SKM-1 treated with dmso at 0.1 percent for 144 hours (cell line): Measurements from ENCODE around the gene ODF4.
"Not testable (repeated sequence)": the region's sequence is repeated elsewhere in the genome, so short reads cannot be mapped to it uniquely, and the experiment has no call there.

ENCODE experiments used
- DNase-seq: peaks from one replicate; lab custom pipeline; 2025; ENCODE audit not compliant: unreplicated experiment; lab: John Stamatoyannopoulos, UW

ODF4 gene

DNA sequence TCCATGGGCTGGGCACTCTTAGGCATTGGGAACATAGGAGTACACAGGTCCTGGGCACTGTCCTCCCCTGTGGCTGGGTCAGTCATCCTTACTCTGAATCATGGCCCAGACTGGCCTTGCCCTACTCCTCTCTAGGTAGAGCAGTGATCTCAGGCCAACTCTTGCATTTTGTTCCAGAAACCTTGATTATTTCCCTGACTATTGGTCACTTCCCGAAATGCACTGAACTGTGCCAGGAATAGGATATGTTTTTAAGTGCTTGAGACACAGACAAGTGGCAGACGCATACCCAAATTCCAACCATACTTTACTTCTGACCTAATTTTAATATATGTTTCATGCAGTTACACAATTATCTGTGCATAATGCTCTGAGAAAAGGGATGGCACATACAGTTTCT lies 26.6 kb downstream of the ODF4 start:
- no peak for DNase-seq

DNA sequence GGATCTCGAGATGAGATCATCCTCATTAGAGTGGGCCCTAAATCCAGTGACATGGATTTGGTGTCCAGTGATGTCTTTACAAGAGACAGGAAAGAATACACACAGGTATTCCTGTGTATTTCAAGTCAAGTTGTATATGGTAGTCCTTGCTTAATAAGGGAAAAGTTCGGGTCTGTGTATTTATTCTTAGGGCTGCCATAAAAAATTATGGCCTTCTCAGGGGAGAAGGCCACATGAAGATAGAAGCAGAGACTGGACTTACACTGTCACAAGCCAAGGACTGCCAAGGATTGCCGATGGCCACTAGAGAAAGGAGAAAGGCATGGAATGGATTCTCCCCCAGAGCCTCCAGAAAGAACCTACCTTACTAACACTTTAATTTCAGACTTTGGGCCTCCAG lies 28.6 kb downstream of the ODF4 start:
- DNase-seq = no peak

DNA sequence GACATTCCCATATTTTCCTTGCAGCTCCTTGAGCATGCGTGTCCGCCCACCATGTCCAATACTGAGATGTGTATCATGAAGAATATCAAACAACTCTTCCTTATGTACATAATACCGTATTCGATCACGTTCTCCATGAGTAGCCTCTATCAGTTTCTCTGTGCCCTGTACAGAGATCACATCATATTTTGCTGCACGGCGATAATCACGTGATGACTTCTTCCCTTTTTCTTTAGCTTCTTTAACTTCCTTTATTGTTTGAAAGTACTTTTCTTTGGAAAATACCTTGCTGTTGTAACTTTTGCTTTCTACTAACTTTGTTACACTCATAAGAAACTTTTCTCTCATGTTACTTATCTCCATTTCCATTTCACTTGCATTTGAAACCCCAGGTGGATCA lies 30.3 kb downstream of the ODF4 start:
- DNase-seq = peak; percentile 2

DNA sequence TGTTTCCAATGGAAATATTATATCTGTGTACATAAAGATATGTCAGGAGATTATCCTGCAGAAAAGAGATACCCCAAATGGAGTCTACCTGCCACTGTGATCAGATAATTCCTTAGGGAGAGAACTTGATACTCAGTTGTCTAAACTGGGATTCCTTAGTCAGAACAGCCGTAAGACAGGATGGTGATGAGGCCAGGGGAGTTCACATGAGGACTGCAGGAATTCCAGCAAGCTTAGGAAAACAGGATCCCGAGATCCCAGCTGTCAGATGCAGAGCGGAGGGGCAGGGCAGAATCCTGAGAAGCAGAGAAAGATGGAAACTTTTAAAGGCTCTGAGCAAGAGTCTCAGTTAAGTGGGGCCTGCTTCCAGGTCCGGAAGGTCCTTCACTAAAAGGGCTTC lies 32.1 kb downstream of the ODF4 start:
- DNase-seq = no peak

DNA sequence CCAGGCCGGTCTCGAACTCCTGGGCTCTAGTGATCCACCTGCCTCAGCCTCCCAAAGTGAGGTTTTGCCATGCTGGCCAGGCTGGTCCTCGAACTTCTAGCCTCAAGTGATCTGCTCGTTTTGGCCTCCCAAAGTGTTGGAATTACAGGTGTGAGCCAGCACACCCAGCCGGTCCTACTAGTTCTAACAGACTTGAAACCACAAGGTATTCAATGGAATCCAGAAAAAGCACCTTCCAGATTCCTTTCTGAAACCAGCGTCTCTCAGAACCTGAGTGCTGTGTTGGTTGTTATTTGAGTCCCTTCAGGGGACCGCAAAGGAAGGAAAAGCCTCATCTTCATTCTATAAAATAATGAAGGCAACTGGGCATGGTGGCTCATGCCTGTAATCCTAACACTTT lies 32.8 kb downstream of the ODF4 start:
- no peak for DNase-seq

DNA sequence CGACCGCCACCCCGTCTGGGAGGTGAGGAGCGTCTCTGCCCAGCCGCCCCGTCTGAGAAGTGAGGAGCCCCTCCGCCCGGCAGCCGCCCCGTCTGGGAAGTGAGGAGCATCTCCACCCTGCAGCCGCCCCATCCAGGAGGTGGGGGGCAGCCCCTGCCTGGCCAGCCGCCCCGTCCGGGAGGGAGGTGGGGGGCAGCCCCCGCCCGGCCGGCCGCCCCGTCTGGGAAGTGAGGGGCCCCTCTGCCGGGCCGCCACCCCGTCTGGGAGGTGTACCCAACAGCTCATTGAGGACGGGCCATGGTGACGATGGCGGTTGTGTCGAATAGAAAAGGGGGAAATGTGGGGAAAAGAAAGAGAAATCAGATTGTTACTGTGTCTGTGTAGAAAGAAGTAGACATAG lies 34.2 kb downstream of the ODF4 start:
- DNase-seq = not testable (repeated sequence)

DNA sequence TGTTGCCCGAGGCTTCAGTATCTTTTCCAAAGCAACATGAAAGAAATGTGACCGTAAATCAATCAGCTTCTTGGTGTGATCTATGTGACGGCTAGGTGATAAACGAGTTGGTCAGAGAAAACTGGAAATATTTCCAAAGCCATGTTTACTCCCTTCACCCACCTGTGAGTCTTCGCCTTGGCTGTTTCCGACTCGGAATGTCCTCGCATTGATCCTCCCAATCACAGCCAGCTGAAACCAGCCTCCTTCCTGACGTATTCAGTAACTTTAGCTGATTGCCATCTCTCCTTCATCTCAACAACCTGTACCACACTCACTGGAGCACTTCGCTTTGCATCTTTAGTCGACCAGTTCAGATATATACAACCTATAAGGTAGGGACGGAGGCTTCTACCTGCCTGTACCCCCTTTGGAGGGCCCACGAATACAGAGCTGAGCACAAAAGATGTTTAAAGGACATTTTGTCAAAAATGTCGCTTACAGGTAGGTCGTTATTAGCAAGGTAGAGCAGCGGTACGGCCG lies 36.2 kb downstream of the ODF4 start:
- no peak for DNase-seq

DNA sequence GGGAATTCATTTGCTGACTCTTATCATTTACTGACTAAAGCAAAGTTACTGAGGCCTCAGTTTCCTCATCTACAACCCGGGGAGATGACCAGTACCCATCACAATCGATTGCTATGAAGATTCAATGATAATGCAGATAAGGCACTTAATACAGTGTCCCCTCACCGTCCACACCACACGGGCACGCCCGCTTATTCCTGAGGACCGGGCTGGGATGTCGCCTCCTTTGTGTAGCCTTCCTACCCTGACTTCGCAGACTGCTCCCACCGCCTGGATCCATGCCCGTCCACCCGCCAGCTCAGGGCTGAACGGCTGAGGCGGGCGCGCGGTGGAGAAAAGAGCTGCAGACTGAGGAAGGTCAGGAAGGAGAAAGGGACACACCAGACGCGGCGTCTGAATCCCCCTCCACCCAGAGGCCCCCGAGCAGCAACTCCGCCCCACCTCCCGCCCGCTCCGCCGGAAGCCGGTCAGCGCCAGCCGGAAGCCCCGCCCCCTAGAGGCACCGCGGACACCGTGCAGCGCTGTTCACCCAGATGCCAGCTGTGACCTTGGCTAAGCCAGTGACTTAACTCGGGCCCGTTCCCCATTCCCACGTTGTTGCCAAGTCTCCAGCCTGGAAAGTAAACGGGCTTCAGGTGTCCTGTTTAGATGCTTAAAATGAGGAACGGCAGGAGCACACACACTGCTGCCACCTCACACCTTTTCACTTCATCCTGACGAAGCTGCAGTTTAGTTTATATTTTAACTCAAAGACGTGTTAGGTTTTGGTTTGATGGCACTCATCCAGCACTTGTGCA lies 36.8 kb downstream of the ODF4 start, which contains the start of gene KRABD2:
TSS of gene KRABD2 (minus strand) at position 434 of the 797 bp plus-strand sequence.
- peak; percentile 45 for DNase-seq

DNA sequence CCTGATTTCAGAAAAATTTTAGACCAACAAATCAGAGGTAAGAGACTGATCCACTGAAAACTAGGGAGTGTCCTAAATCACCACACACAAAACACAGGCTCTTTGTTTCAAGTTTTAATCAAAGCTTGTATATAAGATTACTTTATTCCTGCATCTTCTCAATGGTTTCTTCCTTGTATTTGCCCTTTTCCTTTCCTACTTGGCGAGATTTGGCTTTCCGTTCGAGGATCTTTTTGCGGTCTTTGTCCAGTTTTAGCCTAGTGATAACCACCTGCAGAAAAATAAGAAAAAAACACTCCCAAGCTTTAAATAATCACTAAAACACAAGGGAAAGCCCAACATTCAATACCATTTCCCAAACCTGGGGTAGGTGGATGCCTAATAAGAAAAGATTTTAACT lies 37.8 kb downstream of the ODF4 start:
- no peak for DNase-seq

DNA sequence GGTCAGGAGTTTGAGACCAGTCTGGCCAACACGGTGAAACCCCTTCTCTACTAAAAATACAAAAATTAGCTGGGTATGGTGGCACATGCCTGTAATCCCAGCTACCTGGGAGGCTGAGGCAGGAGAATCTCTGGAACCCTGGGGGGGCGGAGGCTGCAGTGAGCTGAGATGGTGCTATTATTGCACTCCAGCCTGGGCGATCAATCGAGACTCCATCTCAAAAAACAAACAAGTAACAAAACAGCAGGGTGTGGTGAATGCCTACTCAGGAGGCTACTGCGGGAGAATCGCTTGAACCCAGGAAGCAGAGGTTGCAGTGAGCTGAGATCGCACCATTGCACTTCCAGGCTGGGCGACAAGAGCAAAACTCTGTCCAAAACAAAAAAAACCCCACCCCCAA lies 38.5 kb downstream of the ODF4 start:
- DNase-seq = not testable (repeated sequence)

DNA sequence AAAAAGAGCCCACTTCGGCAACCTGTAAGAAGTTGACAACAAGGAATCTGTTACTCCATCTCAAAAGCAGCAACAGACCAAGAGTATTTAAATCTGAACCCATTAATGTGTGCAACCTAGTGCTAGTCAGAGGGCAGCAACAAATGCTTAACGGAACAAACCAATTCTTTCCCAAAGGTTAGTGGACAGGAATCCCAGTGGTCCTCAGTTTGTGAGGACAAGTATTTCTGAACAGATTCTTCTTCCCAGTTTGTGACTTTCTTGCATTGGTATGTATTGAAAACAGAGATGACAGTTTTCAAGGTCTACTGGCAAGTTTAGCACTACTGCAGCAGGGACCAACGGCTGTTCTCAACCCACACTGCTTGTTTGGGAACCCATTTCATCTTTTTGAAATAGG lies 40.4 kb downstream of the ODF4 start:
- no peak for DNase-seq

DNA sequence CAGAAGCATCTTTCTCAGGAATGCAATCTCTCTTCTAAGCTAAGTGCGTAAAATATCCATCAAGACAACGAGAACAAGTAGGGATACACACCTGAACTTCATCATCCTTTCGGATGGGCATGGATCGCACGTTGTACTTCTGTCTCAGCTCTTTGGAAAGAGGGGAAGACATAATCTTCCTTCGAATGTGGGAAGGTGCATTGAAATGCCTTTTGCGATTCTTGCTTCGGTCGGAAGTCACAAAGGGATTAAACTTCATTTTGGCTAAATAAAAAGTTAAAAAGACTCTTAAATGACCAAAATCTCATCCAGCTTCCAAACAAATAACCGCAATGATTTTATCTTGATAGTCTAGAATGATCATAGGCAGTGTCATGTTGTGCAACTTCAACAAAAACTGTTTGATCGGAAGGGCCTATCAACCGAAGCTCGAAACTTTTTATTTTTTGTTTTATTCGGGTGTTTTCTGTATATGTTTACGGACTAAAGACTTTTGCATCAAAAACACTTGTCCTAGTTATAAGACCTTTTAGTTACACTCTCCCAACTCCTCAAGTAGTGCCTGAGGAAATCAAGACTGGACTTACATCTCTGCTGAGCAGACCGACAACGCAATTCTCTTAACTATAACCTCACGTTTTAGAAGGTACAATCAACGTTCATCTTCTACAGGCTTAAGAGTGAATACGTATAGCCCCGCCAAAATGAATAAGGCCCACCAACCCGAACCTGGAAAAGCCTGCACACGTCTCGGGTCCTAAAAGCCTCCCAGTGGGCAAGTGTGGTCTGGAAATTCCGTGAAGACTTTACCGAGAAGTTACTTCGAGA lies 42.6 kb downstream of the ODF4 start:
- no peak for DNase-seq

DNA sequence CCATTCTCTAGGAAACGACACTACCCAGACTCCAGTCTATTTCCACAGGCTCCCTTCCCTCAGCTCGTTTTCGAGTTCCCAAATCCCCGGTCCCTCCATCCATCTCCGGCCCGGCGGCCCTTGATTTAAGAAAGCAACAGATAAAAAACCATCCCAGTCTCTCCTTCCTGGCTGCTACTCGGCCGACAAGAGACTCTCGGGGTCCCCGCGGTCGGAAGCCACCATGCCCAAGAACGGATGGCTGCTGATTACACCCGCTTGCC lies 43.2 kb downstream of the ODF4 start:
- DNase-seq = peak; percentile 52

DNA sequence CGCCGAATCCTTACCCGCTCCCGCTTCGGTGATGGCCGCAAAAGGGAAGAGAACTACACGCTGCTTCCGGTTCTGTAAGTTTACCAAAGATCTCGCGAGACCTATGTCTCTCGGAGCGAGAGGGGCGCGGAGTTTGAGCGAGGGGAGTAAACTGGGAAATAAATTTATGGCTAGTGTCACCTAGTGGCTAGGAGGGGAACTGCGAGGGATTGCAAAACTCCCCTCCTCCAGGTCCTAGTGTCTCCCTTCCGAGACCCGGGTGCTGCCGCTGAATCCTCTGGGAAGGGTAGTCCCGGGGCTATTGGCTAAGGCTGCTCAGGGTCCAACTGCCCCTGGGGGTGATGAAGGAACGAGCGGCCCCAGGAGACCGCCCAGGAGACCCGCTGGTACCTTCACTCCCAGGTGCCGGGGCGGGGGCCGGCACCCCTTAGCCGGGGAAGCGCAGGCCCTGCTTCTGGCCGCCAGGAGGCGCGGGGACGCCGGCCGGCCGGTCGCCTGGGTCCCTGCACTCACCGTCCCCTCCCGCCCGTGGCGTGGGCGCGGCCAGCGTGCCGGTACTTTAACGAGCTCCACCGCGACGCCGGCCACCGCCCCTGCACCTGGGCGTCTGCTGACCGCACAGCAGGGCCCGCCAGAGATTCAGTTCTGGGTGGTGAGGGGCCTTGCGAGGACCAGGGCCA lies 43.6 kb downstream of the ODF4 start, which contains the start of gene RPL26:
TSS of gene RPL26 (minus strand) at position 51 of the 680 bp plus-strand sequence. CDS start 883 bp downstream, outside the sequence.
- peak; percentile 73 for DNase-seq

DNA sequence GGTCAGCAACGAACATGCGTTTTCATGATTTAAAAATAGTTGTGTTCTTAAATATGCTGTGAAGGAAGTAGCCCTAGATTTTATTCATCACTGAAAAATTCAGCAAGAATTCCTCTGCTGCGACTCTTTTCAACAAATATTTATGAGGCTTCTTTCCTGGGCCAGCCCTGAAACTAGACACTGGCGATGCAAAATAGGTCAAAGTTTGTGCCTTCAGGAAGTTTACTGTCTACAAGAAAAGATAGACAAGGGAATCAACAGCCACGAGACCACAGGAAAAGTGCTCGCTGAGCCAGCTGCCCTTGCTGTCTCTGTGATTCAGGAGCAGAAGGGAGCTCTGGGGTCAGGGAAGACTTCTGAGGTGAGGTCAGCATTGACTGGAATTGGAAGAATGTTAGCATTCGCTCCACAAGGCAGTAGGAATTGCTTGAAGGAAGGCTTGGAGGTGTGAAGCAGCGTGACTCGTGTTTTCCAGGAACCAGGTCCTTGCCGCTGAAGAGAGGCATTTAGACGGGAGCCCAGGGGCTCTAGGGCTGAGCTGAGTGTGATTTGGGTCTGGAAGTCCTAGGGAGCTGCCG lies 45.2 kb downstream of the ODF4 start:
- DNase-seq = no peak

DNA sequence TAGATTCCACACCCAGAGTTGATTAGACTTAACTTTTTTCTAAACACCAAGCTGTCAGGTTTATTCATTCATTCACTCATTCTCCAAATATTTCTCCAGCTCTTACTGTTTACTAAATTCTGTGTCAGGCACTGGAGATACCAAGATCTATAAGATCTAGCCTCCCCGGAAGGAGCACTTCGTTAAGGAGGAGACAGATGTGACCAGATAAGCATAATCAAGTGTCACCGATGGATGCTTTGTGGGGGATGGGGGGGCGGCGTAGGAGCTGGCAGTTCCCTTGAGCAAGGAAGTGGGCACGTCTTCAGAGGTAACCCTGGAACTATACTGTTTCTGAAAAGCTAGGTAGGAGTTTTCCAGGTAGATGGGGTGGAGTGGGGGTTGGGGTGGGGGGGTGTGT lies 47.2 kb downstream of the ODF4 start:
- no peak for DNase-seq

DNA sequence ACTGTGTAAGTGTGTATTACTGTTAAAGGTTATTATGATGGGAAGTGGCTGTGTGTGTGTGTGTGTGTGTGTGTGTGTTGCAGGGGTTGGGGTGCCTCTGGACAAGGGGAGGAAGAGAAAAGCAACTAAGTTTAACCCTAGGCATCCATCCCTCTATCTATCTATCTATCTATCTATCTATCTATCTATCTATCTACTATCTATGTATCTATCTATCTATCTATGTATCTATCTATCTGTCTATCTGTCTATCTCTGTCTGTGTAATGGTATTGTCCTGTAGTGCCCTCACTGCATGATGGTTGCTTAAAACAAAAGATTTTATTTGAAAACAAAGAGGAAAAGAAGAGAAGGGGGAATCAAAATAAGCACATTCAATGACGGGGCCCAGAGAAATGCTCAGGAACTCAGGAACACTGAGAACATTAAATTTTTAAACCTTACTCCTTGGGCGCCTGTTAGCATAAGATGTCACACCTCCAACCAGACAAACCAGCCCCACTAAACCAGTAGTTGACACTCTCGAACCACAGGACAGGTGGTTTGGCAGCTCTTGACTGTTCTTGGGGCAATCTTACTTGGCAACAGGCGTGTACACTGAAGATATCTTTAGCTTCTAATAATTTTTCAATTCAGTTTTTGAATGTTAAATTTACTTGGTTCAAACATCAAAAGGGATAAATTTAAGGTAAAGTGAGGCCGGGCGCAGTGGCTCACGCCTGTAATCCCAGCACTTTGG lies 48.4 kb downstream of the ODF4 start:
- no peak for DNase-seq

DNA sequence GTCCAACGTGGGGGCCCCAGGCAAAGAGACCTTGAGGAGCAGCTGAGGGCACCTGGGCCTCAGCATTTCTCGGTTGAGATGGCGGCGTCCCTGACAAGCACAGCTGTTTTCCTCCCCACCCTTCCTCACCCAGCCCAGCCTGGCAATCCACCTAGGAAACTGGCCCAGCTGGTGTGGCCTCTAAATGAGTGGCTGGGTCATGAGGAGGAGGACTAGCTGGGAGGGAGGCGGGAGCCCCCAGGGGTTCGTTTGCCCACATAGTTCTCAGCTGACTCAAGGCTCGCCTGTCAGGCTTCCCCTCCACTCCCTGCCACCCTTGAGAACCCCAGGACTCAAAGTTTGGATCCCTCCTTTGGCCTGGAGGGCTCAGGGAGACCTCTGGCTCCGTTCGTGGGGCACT lies 52.1 kb downstream of the ODF4 start:
- no peak for DNase-seq

DNA sequence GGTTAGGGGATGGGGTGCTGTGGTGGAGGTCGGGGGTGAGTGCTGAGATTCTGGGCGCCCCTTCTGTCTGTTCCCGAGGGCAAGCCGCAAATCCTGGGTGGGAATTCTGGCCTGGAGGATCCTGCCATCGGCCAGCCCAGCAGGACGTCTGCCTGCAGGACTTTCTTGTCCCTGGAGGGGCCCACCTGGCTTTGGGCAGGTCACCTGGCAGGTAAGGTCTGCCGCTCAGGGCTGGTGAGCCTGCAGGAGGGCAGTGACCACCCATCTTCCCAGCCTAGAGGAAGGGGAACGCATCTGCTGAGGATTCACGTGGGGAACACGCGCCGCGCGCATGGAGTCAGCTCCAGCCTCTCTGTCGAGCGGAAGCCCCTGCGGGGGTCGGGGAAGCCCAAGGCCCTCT lies 52.6 kb downstream of the ODF4 start:
- no peak for DNase-seq

DNA sequence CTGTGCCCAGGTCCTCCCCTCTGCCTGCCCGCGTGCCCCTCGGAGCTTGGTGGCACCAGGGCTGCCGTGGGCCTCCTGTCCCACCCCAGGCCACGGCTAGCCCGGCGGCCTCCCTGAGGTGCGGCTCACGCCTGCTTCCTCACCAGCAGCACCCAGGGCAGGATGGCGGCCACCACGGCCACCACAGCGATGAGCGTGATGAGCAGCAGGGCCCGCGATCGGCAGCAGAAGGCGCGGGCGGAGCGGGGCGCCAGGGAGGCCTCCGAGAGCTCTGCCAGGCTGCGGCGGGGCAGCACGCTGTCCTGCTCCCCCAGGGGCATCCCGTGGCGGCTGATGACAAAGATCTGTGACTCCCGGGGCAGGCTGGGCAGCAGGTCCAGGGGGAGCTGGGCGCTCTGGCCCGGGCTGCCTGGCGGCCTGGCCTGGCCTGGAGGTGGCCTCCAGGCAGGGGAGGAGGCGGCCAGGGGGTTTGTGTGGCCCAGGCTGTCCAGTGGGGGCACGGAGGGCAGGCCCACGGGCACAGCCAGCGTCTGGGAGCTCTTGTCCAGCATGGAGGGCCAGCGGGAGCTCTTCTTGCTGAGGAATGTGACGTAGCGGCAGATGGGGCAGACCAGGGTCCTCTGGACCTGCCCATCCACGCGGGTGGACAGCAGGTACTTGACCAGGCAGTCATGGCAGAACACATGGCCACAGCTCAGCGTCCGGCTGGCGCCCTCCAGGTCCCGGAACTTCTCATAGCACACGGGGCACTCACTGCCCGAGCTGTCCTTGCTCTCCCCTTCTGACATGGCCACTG lies 53.2 kb downstream of the ODF4 start:
- no peak for DNase-seq
